ENCODE results near the gene FA2H.
A peak's percentile ranks its signal among the peaks of the same experiment; 100 is the strongest.

Gene FA2H

GRCh38 chr16:74721716-74722115 is 52.9 kb downstream of the FA2H start:
- no peak for DNase-seq

DNA sequence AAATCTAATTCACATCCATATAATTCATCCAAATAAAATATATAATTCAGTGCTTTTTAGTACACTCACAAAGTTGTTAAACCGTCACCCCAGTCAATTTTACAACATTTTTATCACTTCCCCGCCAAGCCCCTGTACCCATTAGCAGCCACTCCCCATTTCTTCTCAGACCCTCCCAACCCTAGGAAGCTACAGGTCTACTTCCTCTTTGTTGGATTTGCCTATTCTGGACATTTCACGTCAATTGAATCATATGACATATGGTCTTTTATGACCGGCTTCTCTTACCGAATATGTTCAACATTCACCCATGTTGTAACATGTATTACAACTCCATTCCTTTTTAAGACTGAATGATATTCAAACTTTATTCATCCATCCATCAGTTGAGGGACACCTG is 54.0 kb downstream of the FA2H start:
- DNase-seq, result no peak

- DNase-seq, result no peak
Observed at GRCh38 chr16:74718741-74719610, 55.6 kb downstream of the FA2H start.

GRCh38 chr16:74718140-74718539 is 56.5 kb downstream of the FA2H start:
- DNase-seq, result no peak

- no peak for DNase-seq
Observed at GRCh38 chr16:74717367-74717766, 57.3 kb downstream of the FA2H start.

DNA sequence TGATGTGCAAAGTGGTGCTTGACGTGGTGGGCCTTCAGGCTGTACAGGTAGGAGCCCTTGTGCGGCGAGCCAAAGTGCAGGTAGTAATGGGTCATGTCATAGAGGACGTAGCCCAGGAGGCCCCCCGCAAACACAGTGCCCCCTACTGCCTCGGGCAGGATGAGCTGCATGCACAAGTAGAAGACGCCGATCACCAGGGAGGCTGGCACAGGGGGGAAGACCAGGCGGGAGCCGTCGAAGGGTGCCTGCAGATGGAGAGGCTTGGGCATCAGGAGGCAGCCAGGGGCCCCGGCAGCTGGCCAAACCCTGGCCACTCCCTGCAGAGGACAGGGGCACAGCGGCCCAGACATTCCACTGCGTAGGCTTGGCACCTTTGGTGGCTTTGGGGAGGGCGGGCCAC is 58.3 kb downstream of the FA2H start:
- no peak for DNase-seq

GRCh38 chr16:74713876-74714275 is 60.7 kb downstream of the FA2H start:
- DNase-seq, result no peak

GRCh38 chr16:74713325-74713724 is 61.3 kb downstream of the FA2H start:
- no peak for DNase-seq

GRCh38 chr16:74711938-74712337 is 62.7 kb downstream of the FA2H start:
- no peak for DNase-seq

DNA sequence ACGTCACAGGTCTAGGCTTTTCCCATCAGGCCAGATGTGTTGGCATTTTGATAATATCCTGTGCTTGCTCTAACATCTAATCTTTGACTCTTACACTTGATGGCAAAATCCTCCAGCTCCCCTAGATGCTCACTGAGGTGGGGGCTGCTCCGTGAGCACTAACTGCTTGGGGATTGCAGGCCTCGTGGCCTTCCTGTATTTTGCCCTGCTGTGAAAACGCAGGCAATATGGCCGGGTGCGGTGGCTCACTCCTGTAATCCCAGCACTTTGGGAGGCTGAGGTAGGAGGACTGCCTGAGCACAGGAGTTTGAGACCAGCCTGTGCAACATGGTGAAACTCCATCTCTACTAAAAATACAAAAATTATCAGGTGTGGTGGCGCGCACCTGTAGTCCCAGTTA is 64.2 kb downstream of the FA2H start:
- no peak for DNase-seq

DNA sequence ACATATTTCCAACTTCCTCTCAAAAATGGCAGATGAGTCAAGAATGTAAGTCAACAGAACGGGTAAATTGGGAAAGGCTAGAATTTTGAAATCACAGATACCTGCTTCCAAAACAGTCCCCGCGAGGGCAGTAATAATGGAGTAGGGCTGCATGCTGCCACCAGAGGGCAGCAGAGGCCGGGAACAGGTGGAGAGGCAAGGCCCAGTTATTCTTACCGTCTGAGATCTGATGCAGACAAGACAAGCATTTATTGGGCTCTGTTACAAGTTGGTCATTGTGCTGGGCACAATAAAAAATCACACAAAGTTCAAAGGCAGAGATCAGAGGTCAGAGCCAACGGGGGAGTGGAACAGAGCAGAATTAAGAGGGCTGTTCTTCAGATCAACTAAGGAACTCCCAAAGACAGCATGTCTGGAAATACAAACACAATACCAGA is 65.2 kb downstream of the FA2H start:
- DNase-seq, result peak; percentile 65

DNA sequence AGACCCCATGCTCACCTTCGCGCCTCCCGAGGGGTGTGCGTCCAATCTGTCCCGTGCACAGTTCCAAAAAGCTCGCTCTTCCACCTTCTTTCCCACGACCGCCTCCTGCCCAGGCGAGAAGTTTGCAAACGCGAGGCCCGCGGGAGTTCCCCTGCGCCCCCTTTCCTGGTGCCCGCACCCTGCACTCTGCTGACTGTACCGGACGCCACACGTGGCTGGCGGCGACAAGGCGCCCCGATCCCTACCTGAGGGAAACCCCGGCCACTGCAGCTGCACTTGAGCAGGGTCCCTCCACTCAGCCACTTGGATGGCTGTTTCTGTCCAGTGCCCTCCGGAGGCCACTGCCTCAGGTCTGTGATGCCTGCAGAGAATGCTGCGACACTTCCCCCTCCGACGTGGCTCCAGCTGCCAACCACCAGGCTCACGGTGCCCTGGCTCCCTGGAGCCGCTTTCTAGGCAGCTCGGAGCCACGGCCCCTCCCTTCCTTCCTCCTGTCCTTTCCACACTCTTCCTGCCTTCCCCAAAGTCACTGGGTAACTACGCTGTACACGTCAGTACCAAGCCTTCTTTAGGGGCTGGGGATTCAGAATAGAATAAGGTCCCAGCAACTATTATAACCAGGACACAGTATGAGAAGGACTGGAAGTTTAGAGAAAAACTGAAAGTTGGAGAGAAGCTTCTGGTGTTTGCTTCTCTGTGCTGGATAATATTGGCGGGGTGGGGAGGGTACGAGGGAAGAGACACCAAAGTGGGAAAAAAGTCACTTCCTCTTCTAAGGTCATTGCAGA is 74.0 kb downstream of the FA2H start, which contains the start of gene MLKL:
MLKL (minus strand) TSS at position 425 of the 788 bp plus-strand sequence. CDS start 5,105 bp downstream, outside the sequence.
- no peak for DNase-seq

- no peak for DNase-seq
Observed at GRCh38 chr16:74700116-74700437, 74.5 kb downstream of the FA2H start.

DNA sequence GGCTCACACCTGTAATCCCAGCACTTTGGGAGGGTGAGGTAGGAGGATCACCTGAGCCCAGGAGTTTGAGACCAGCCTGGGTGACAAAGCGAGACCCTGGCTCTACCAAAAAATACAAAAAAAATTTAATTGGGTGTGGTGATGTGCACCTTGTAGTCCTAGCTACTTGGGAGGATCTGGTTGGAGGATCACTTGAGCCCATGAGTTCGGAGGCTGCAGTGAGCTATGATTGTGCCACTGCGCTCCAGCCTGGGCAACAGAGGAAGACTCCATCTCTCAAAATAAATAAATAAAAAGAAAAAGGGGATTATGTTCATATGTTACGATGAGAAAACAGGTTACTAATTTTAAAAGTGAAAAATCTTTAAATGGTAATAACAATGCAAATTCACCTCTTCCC is 75.0 kb downstream of the FA2H start:
- no peak for DNase-seq

- no peak for DNase-seq
Observed at GRCh38 chr16:74698222-74698621, 76.4 kb downstream of the FA2H start.

GRCh38 chr16:74695450-74696422 is 78.9 kb downstream of the FA2H start:
- peak; percentile 24 for DNase-seq

DNA sequence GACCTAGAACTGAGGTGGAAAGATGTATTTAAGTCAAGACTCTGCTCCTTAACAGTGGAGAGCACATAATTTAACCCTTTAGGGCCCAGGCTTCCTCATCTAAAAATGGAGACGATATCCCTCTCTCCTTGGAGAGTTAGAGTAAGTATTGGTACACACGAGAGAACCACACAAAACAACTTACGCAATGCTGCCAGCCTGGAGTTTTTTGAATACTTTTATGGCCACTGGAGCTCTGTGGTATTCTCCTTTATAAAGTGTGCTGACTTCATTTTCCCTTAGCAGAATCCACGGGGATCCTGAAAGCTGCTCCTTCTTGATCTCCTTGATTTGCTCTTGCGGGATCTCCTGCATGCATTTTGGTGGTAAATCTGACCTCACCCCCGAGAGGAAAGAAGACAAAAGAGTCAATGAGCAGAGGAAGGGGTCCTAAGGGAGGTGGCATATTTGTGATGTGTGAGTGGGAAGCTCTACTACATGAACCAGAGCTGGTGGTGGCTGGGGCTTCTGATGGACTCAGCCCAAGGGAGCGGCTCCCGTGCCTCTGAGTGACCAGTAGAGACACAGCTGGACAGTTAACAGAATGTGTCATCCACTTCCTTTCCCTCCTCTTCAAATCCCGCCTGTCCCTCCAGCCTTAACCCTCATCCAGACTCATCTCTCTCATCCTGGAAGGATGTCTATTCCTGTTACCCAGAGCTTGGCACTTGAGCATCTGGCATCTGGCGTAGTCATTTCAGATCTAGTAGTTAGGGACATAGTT is 83.3 kb downstream of the FA2H start:
- DNase-seq, result no peak

GRCh38 chr16:74682556-74682955 is 92.1 kb downstream of the FA2H start:
- no peak for DNase-seq

DNA sequence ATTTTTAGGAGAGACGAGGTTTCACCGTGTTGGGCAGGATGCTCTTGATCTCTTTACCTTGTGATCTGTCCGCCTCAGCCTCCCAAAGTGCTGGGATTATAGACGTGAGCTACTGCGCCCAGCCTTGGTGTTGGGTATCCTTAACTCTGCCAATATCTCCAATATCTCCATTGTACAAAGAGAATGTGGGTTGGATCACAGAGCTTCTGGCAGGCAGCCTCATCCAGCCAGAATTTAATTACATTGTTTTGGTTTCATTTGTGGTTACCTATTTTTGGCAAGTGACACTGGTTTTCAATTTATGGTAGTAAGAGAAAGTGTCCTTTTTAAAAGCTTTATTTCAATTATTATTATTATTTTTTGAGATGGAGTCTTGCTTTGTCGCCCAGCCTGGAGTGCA is 93.9 kb downstream of the FA2H start:
- DNase-seq, result no peak

DNA sequence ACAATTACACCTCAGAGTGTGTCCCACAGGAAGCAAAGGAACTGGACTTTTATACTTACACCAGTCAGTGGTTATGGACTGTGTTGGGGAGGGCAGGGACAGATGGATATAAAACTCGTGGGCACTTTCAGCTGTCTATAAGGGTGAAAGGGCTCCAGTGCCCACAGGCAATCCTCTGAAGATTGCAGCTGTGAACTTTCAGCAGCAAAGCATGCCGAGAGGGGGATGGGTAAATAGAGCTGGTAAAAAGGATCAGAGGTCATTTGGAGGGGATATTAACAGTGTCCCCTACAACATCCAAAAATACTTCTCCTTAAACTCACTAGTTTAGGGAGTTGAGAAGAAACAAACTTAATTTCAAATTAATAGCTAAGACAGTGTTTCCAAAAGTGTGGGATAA is 94.6 kb downstream of the FA2H start:
- DNase-seq, result no peak

GRCh38 chr16:74677868-74678267 is 96.8 kb downstream of the FA2H start:
- no peak for DNase-seq

GRCh38 chr16:74673876-74674275 is 100.7 kb downstream of the FA2H start:
- no peak for DNase-seq
